ENCODE results near the gene COL18A1.
"Not testable (repeated sequence)": the region's sequence is repeated elsewhere in the genome, so short reads cannot be mapped to it uniquely, and the experiment has no call there.

The COL18A1 gene

GRCh38 chr21:45554477-45555175 is 149.7 kb downstream of the COL18A1 start:
- H3K4me3 Mint-ChIP-seq: peak overlapping the region; percentile 90 to 96
- no peaks in the 10 kb centered on the region for H3K36me3 Mint-ChIP-seq
- no peaks in the 10 kb centered on the region for H3K9me3 Mint-ChIP-seq
- H3K4me1 Mint-ChIP-seq: peaks cover 33 to 55% of the 10 kb centered on the region in 2 donors
- H3K27ac Mint-ChIP-seq: peak overlapping the region; percentile 94
- ATAC-seq (replicated peaks) (peak; percentile 44 to 65), DNase-seq (peak; percentile 75)
- H3K27me3 Mint-ChIP-seq: peaks cover 0 to 7% of the 10 kb centered on the region in 2 donors

GRCh38 chr21:45555251-45555556 is 150.2 kb downstream of the COL18A1 start:
- H3K4me1 Mint-ChIP-seq: peaks cover 31 to 49% of the 10 kb centered on the region in 2 donors
- no peak for DNase-seq
- no peaks in the 10 kb centered on the region for H3K36me3 Mint-ChIP-seq
- peaks cover 4 to 13% of the 10 kb centered on the region in 2 donors for H3K27me3 Mint-ChIP-seq
- H3K4me3 Mint-ChIP-seq: peak overlapping the region; percentile 32 to 80
- no peaks in the 10 kb centered on the region for H3K9me3 Mint-ChIP-seq
- no peak for ATAC-seq (replicated peaks)
- no peak overlapping the region for H3K27ac Mint-ChIP-seq

DNA sequence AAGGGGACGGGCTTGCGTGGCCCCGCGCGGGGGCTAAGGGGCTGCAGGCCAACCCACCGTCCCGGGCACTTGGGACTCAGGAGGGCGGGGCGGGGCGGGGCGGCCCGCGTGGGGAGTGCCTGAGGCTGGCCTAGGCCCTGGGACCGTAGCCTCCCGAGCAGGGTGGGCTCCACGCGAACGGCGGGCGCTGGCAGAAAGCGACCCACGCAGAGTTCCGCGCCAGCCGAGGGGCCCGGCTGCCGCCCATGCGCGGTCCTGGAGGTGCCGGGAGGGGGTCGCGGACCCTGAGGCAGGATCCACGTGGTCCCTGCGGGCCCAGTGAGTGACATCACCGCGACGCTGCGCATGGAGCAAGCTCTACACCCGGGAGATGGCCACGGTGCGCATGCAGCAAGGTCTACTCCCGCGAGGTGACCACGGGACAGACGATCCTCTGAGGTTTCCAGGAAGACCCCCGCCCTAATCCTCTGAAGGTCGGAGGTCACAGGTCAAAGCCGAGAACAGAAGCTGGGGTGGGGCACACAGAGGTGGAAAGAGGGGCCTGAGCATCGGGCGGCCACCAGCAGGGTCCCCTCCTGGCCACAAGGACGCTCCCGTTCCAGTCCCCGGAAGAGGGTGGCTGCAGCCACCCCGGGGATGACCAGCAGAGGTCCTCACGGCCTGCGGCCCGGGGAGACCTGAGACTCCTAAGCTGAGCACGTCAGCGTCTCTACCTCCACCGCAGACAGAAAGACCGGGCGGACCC is 150.8 kb downstream of the COL18A1 start:
- Mint-ChIP-seq H3K4me3 (peak overlapping the region; percentile 56 to 80), H3K4me1 (peaks cover 26 to 44% of the 10 kb centered on the region in 2 donors), H3K27ac (peak overlapping the region; percentile 65), H3K36me3 (no peaks in the 10 kb centered on the region), H3K9me3 (no peaks in the 10 kb centered on the region), H3K27me3 (peaks cover 9 to 18% of the 10 kb centered on the region in 2 donors)
- ATAC-seq (replicated peaks): peak; percentile 62 to 79
- DNase-seq: peak; percentile 41

DNA sequence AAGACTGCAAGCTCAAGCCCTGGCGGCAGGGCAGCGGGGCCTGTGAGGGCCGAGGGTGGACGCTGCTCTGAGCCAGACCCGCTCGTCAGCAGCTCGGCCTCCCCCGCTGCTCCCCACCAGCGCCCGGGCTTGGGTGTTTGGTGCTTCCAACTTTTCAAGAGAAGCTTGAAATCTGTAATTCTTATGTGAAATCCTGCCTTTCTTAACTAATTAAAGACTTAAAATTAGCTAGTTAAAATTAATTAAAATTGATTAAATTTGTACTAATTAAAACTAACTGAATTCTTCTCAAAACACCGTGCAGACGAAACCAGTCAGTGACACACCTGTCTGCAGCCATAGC is 151.3 kb downstream of the COL18A1 start:
- Mint-ChIP-seq H3K9me3 (no peaks in the 10 kb centered on the region), H3K27me3 (peaks cover 9 to 22% of the 10 kb centered on the region in 2 donors), H3K4me1 (peaks cover 22 to 38% of the 10 kb centered on the region in 2 donors), H3K4me3 (peak overlapping the region in 1 of 2 donors; percentile 80), H3K27ac (no peak overlapping the region), H3K36me3 (no peaks in the 10 kb centered on the region)
- no peak for DNase-seq
- no peak for ATAC-seq (replicated peaks)

- DNase-seq (peak; percentile 54), ATAC-seq (replicated peaks) (peak; percentile 21 to 49)
- H3K36me3 Mint-ChIP-seq: no peaks in the 10 kb centered on the region
- H3K9me3 Mint-ChIP-seq: no peaks in the 10 kb centered on the region
- peak overlapping the region; percentile 67 for H3K27ac Mint-ChIP-seq
- peaks cover 16 to 32% of the 10 kb centered on the region in 2 donors for H3K4me1 Mint-ChIP-seq
- peak overlapping the region in 1 of 2 donors; percentile 57 for H3K4me3 Mint-ChIP-seq
- H3K27me3 Mint-ChIP-seq: peaks cover 11 to 22% of the 10 kb centered on the region in 2 donors
These were observed 152.0 kb downstream of the COL18A1 start for GRCh38 chr21:45556645-45557615.

DNA sequence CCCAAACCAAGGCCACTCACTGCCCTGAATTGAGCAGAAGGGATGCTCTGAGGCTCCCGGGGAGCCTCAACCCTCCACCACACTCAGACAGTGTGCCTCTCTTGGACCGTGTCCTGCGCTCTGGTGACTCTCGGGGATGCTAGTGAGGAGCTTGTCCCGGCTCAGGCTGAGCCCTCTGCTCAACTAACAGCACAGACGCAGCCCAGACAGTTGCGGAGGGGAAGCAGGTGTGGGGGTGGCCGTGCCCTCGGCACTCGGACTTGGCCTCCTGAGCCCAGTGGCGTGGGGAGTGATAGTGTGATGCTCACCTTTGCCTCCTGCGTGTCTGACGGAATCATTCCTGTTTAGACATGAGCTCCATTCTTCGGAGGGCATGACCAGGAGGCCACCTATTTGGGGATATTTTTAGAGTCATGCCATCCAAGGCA is 152.7 kb downstream of the COL18A1 start:
- Mint-ChIP-seq H3K4me1 (peaks cover 13 to 27% of the 10 kb centered on the region in 2 donors), H3K27me3 (peaks cover 18 to 28% of the 10 kb centered on the region in 2 donors), H3K36me3 (no peaks in the 10 kb centered on the region), H3K4me3 (no peak overlapping the region), H3K9me3 (no peaks in the 10 kb centered on the region), H3K27ac (no peak overlapping the region)
- ATAC-seq (replicated peaks): no peak
- no peak for DNase-seq

DNA sequence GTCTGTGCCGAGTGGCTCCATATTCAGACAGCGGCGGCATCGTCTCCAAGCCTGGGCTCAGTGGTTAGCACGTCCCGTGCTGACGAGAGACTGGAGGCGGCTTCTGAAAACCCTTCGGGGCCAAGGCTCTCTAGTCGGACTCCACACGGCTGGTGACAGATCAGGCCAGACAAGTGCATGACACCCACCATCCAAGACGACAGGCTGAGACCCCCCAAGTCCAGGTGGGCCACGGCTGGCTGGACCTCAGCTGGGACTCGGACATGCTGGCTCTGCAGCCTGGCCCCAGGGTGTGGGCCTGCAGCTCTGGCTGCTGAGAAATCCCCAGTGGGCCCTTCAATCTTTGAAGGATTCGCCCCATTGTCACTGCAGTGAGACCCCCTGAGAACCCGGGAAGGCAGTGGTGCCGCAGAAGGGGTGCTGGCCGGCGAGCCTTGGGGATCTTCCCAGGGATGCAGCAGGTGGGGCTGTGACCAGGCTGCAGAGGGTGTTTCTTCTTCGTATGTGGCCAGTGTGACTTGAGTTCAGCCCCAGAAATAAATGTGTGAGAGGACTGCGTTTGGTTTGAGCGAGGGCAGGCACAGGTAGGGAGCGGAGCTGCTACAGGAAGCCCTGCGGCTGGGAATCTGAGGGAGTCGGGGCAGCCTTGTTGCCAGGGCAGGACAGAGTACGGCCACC is 153.2 kb downstream of the COL18A1 start:
- Mint-ChIP-seq H3K4me1 (peaks cover 11 to 21% of the 10 kb centered on the region in 2 donors), H3K9me3 (no peaks in the 10 kb centered on the region), H3K27me3 (peaks cover 23 to 34% of the 10 kb centered on the region in 2 donors), H3K4me3 (no peak overlapping the region), H3K27ac (no peak overlapping the region), H3K36me3 (no peaks in the 10 kb centered on the region)
- no peak for DNase-seq
- ATAC-seq (replicated peaks): no peak

DNA sequence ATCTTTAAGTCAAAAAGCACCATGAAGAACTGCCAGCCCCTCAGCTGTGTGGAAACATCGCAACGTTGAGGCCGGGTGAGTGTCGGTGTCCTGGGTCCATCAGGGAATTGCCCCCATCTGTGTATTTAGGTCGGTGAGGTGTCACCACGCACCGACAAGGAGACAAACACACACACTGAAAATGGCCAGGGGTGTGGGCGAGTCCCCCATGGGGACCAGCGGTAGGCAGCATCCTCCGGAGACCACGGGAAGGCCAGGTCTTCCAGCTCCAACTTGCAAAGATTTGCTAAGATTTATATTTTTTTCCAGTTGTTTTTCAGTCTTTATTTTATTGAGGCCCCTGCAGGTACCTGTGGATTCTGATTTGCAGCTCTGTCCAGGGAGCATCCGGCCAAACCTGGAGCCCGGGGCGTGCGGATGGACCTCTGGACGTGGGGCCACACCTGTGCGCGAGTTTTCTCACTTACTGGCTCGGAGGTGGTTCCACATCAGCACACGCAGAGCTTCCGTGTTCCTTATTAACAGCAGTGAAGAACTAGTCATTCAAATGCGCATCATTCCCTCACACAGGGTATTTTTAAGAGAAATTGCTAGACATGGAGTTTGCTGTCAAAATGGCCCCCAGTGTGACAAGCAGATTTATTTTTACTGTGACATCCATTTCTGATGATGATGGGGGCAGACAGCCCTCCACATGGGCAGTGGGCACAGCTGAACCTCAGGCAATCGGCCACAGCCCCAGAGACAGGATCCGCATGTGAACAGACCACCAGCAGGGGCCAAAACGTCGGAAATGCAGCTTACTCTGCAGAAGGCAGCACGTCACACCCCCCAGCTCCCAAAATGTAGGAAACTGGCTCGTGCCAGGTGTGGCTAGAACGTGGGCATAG is 154.5 kb downstream of the COL18A1 start:
- ATAC-seq (replicated peaks) (no peak), DNase-seq (no peak)
- no peaks in the 10 kb centered on the region for H3K36me3 Mint-ChIP-seq
- H3K27me3 Mint-ChIP-seq: peaks cover 30 to 42% of the 10 kb centered on the region in 2 donors
- H3K4me1 Mint-ChIP-seq: peaks cover 10 to 17% of the 10 kb centered on the region in 2 donors
- peaks cover 0 to 1% of the 10 kb centered on the region in 2 donors for H3K9me3 Mint-ChIP-seq
- H3K4me3 Mint-ChIP-seq: no peak overlapping the region
- H3K27ac Mint-ChIP-seq: no peak overlapping the region

- H3K4me1 Mint-ChIP-seq: peaks cover 6 to 12% of the 10 kb centered on the region in 2 donors
- no peak overlapping the region for H3K4me3 Mint-ChIP-seq
- peaks cover 30 to 42% of the 10 kb centered on the region in 2 donors for H3K27me3 Mint-ChIP-seq
- peaks cover 0 to 1% of the 10 kb centered on the region in 2 donors for H3K9me3 Mint-ChIP-seq
- DNase-seq (no peak), ATAC-seq (replicated peaks) (no peak)
- H3K36me3 Mint-ChIP-seq: no peaks in the 10 kb centered on the region
- H3K27ac Mint-ChIP-seq: no peak overlapping the region
These were observed 155.4 kb downstream of the COL18A1 start for GRCh38 chr21:45560106-45561021.

- not testable (repeated sequence) for H3K4me3 Mint-ChIP-seq; ATAC-seq (replicated peaks); H3K4me1 Mint-ChIP-seq; H3K9me3 Mint-ChIP-seq; DNase-seq; H3K36me3 Mint-ChIP-seq; H3K27ac Mint-ChIP-seq
- H3K27me3 Mint-ChIP-seq: peaks cover 30 to 42% of the 10 kb centered on the region in 2 donors
These were observed 156.3 kb downstream of the COL18A1 start for GRCh38 chr21:45561241-45561640.

DNA sequence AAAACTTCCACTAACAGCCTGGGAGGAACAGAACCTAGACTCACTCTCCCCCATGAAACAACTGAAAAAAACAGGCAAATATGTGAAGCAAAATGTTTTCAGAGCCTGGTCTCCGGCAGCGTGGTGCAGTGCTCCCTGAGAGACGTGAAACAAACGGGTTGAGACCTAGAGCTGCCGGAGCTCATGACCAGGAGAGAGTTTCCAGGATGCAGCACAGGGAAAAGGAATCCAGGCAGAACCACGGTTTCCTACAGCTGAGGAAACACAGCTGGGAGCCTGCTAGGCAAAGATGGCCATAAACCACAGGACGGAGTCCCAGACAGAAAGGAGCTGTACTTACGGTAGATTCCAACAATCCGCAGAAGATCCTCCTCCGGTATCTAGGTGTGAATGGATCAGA is 157.4 kb downstream of the COL18A1 start:
- no peaks in the 10 kb centered on the region for H3K4me1 Mint-ChIP-seq
- ATAC-seq (replicated peaks) (no peak), DNase-seq (no peak)
- H3K27me3 Mint-ChIP-seq: peaks cover 30 to 45% of the 10 kb centered on the region in 2 donors
- H3K9me3 Mint-ChIP-seq: peaks cover 0 to 1% of the 10 kb centered on the region in 2 donors
- H3K27ac Mint-ChIP-seq: no peak overlapping the region
- no peaks in the 10 kb centered on the region for H3K36me3 Mint-ChIP-seq
- no peak overlapping the region for H3K4me3 Mint-ChIP-seq

GRCh38 chr21:45562965-45563364 is 158.0 kb downstream of the COL18A1 start:
- ATAC-seq (replicated peaks): no peak
- no peaks in the 10 kb centered on the region for H3K36me3 Mint-ChIP-seq
- H3K4me1 Mint-ChIP-seq: no peaks in the 10 kb centered on the region
- no peak overlapping the region for H3K4me3 Mint-ChIP-seq
- DNase-seq: no peak
- H3K27me3 Mint-ChIP-seq: peaks cover 30 to 45% of the 10 kb centered on the region in 2 donors
- no peak overlapping the region for H3K27ac Mint-ChIP-seq
- H3K9me3 Mint-ChIP-seq: peaks cover 0 to 1% of the 10 kb centered on the region in 2 donors

Measured in stimulated activated naive B cell treated with anti-CD40 and anti-IgM and Interleukin-4, amounts not matched to agents 10 μg/mL and 1 μg/mL and 100 μg/mL, for 72 hours (primary cell).